ENCODE measurements around the gene KCNG2.

DNA sequence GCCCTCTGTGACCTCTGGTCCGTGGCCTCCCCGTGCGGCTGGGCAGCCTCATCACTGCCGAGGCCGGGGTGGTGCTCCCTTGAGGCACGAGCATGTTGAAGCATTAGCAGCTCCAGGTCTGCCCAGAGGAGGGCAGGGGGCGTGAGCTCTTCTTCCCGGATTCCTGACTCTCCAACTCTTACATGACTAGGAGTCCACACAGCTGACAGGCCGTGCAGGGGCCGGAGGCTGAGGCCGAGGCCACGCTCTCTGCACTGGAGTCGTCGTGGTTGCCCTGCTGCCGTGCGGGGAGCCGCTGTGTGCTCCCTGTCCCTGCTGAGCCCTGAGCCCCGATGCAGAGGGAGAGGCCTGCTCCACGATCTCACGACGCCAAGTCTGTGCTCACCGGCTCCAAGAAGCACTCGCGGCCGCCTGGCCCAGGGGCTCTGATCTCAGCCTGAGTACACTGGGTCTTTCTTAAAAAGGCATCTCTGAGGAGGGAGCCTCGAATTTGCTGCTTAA, 19.4 kb upstream of the KCNG2 start:
- TF ChIP-seq EP300 (IDR thresholded peaks at IDR 0.05; ENCODE audit: borderline replicate concordance in 1 of 2, low read depth in 2 of 2, low read length in 2 of 2) = no peak
- TF ChIP-seq, protein P1, sequence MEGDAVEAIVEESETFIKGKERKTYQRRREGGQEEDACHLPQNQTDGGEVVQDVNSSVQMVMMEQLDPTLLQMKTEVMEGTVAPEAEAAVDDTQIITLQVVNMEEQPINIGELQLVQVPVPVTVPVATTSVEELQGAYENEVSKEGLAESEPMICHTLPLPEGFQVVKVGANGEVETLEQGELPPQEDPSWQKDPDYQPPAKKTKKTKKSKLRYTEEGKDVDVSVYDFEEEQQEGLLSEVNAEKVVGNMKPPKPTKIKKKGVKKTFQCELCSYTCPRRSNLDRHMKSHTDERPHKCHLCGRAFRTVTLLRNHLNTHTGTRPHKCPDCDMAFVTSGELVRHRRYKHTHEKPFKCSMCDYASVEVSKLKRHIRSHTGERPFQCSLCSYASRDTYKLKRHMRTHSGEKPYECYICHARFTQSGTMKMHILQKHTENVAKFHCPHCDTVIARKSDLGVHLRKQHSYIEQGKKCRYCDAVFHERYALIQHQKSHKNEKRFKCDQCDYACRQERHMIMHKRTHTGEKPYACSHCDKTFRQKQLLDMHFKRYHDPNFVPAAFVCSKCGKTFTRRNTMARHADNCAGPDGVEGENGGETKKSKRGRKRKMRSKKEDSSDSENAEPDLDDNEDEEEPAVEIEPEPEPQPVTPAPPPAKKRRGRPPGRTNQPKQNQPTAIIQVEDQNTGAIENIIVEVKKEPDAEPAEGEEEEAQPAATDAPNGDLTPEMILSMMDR (IDR thresholded peaks at IDR 0.05; ENCODE audit: control extremely low read depth in 1 of 3, insufficient read depth in 1 of 3, low read depth in 1 of 3, low read length in 3 of 3) = no peak

All from H1 (cell line).